Type B pancreatic cell (in vitro differentiated cells): ENCODE results near the gene CEP112. TPM values are rescaled to one million over a fixed set of nuclear protein-coding genes. Genes with fewer than 3 reads are reported as not detected.

Experiments
- DNase-seq: peaks from one replicate; pipeline ENCODE4 v3.0.0; 2021; ENCODE audit warnings: mixed read lengths; ENCODE audit not compliant: unreplicated experiment; ENCODE audit errors: extremely low spot score
- H3K27ac Mint-ChIP-seq: 2 replicates; pipeline ENCODE4 v1.8.0; 2021; ENCODE audit warnings: mild to moderate bottlenecking, mixed read lengths
- H3K27me3 Mint-ChIP-seq: 2 replicates; pipeline ENCODE4 v1.8.0; 2021; ENCODE audit warnings: mixed read lengths
- H3K36me3 Mint-ChIP-seq: 2 replicates; pipeline ENCODE4 v1.8.0; 2021; ENCODE audit warnings: mixed read lengths
- H3K4me1 Mint-ChIP-seq: one replicate; pipeline ENCODE4 v1.8.0; 2021; ENCODE audit warnings: mixed read lengths; ENCODE audit not compliant: unreplicated experiment
- H3K4me3 Mint-ChIP-seq: 2 replicates; pipeline ENCODE4 v1.8.0; 2021; ENCODE audit warnings: mild to moderate bottlenecking, mixed read lengths
- H3K9me3 Mint-ChIP-seq: 2 replicates; pipeline ENCODE4 v1.8.0; 2021; ENCODE audit warnings: mixed read lengths
- CTCF ChIP-seq: fragments of 200-600 bp; sonication (generic); conservative IDR thresholded peaks from 2 replicates; pipeline ENCODE4 v1.5.0; 2021; ENCODE audit warnings: antibody characterized with exemption, mild to moderate bottlenecking
- total RNA-seq: library from RNA; stranded (reverse); gene quantifications from 2 replicates; pipeline ENCODE4 v1.2.1, GENCODE V29; 2021; ENCODE audit warnings: low replicate concordance

Gene CEP112
- total RNA-seq, 1 donor from 2014 or later: 18.0 TPM

GRCh38 chr17:65916425-65916824 lies 275.5 kb downstream of the CEP112 start:
- Mint-ChIP-seq H3K27ac (no peak overlapping the region), H3K9me3 (no peaks in the 10 kb centered on the region), H3K4me1 (peaks cover 23% of the 10 kb centered on the region), H3K36me3 (no peaks in the 10 kb centered on the region), H3K27me3 (no peaks in the 10 kb centered on the region), H3K4me3 (no peak overlapping the region)
- no peak for DNase-seq
- no peak for TF ChIP-seq CTCF

- peaks cover 13% of the 10 kb centered on the region for H3K4me1 Mint-ChIP-seq
- TF ChIP-seq CTCF: no peak
- DNase-seq: no peak
- H3K4me3 Mint-ChIP-seq: no peak overlapping the region
- H3K9me3 Mint-ChIP-seq: peaks cover 7% of the 10 kb centered on the region
- no peak overlapping the region for H3K27ac Mint-ChIP-seq
- H3K27me3 Mint-ChIP-seq: no peaks in the 10 kb centered on the region
- no peaks in the 10 kb centered on the region for H3K36me3 Mint-ChIP-seq
These were observed 277.1 kb downstream of the CEP112 start for GRCh38 chr17:65914784-65915342.

- Mint-ChIP-seq H3K9me3 (peaks cover 16% of the 10 kb centered on the region), H3K27ac (no peak overlapping the region)
These were observed 278.5 kb downstream of the CEP112 start for GRCh38 chr17:65913326-65913850.

GRCh38 chr17:65910836-65911235 lies 281.1 kb downstream of the CEP112 start:
- no peak for TF ChIP-seq CTCF
- no peak overlapping the region for H3K4me3 Mint-ChIP-seq
- H3K4me1 Mint-ChIP-seq: no peaks in the 10 kb centered on the region
- DNase-seq: no peak
- no peak overlapping the region for H3K27ac Mint-ChIP-seq
- no peaks in the 10 kb centered on the region for H3K27me3 Mint-ChIP-seq
- H3K36me3 Mint-ChIP-seq: no peaks in the 10 kb centered on the region
- H3K9me3 Mint-ChIP-seq: peaks cover 16% of the 10 kb centered on the region

More at GRCh38 chr17:65913326-65913850, 278.5 kb downstream of the CEP112 start:
- Mint-ChIP-seq H3K27me3 (no peaks in the 10 kb centered on the region), H3K36me3 (no peaks in the 10 kb centered on the region), H3K4me1 (peaks cover 1% of the 10 kb centered on the region), H3K4me3 (no peak overlapping the region)
- DNase-seq: no peak
- no peak for TF ChIP-seq CTCF

GRCh38 chr17:65902831-65903522 lies 289.0 kb downstream of the CEP112 start:
- H3K27me3 Mint-ChIP-seq: no peaks in the 10 kb centered on the region
- peak overlapping the region; percentile 55 for H3K4me3 Mint-ChIP-seq
- H3K36me3 Mint-ChIP-seq: no peaks in the 10 kb centered on the region
- H3K9me3 Mint-ChIP-seq: no peaks in the 10 kb centered on the region
- H3K4me1 Mint-ChIP-seq: peaks cover 17% of the 10 kb centered on the region
- no peak overlapping the region for H3K27ac Mint-ChIP-seq
- no peak for DNase-seq
- no peak for TF ChIP-seq CTCF
